ENCODE measurements around the gene SYCP1. TPM values are rescaled to one million over a fixed set of nuclear protein-coding genes. Genes with fewer than 3 reads are reported as not detected.

The SYCP1 gene
- total and polyA plus RNA-seq, 2 of the 8 experiments (the other 6 are each of a cell fraction or from before 2014, with no cell fraction given): 0.11 to 0.26 TPM

- no peak for FAIRE-seq
- DNase-seq (ENCODE audit: low read depth in 1 of 2, low spot score in 2 of 2): peak; percentile 31 to 55
- TF ChIP-seq CREB1 (IDR thresholded peaks at IDR 0.05) (0 out of 2 replicates have a peak, but pooled peaks have one; percentile 15), SP1 (IDR thresholded peaks at IDR 0.05; ENCODE audit: low read depth, low read length) (peak; percentile 11; the same call in 1 of the 2 replicates), RAD21 (IDR thresholded peaks at IDR 0.05 in 1 of 2, conservative IDR thresholded peaks at IDR 0.05 in 1 of 2; ENCODE audit: low read depth in 2 of 2, low read length in 2 of 2) (peak; percentile 16 to 40; a peak in 3 of 4 replicates), FOSL1 (IDR thresholded peaks at IDR 0.05; ENCODE audit: insufficient read depth, low read depth, low read length) (no peak), SP4 (IDR thresholded peaks at IDR 0.05; ENCODE audit: low read length) (no peak), CTCF (IDR thresholded peaks at IDR 0.05; ENCODE audit: control extremely low read depth in 1 of 3, insufficient read depth in 1 of 3, low read depth in 1 of 3, low read length in 3 of 3) (peak; percentile 35 to 68 (median 43)), ASH2L (IDR thresholded peaks at IDR 0.05; ENCODE audit: low read length) (peak; percentile 15), RBBP5 (IDR thresholded peaks at IDR 0.05; ENCODE audit: borderline replicate concordance, low read depth, low read length) (0 out of 2 replicates have a peak, but pooled peaks have one; percentile 48)
Observed at GRCh38 chr1:114892194-114892918, 37.7 kb downstream of the SYCP1 start.

More at GRCh38 chr1:114892194-114892918, 37.7 kb downstream of the SYCP1 start:
- Histone ChIP-seq H3K79me2 (ENCODE audit: control insufficient read depth in 1 of 2, insufficient read depth in 2 of 2, low read length in 2 of 2) (no peaks in the 10 kb centered on the region), H2BK120ac (replicated peaks; ENCODE audit: low read depth, low read length) (no peak overlapping the region), H3K36me3 (ENCODE audit: control insufficient read depth in 2 of 4, insufficient read depth in 4 of 4, low read length in 3 of 4) (no peaks in the 10 kb centered on the region), H3K79me1 (ENCODE audit: low read depth, low read length) (no peaks in the 10 kb centered on the region), H3K23me2 (ENCODE audit: low read depth, low read length) (no peaks in the 10 kb centered on the region), H3K27ac (ENCODE audit: low read depth, low read length) (no peak overlapping the region), H3K18ac (ENCODE audit: extremely low read depth, low read length) (peak overlapping the region; percentile 78), H3K4me2 (ENCODE audit: insufficient read depth in 1 of 2, low read depth in 2 of 2, low read length in 2 of 2) (peak overlapping the region in 1 of 2 experiments; percentile 31; a peak in 3 of 4 replicates), H2BK5ac (ENCODE audit: low read depth, low read length) (no peak overlapping the region; the same call in 1 of the 2 replicates), H3K56ac (replicated peaks; ENCODE audit: insufficient read length, low read depth, low read length) (no peak overlapping the region), H3K27me3 (replicated peaks in 1 of 4; ENCODE audit: control insufficient read depth in 3 of 4, extremely low read depth in 1 of 4, insufficient read depth in 3 of 4, low read length in 3 of 4) (no peaks in the 10 kb centered on the region), H2BK20ac (ENCODE audit: low read length) (0 out of 2 replicates have a peak overlapping the region, but pooled peaks have one; percentile 55), H2AFZ (ENCODE audit: low read length) (peak overlapping the region; percentile 99), H2BK12ac (ENCODE audit: low read depth, low read length) (0 out of 2 replicates have a peak overlapping the region, but pooled peaks have one; percentile 1), H3K14ac (ENCODE audit: insufficient read length) (no peak overlapping the region), H4K20me1 (replicated peaks in 1 of 2; ENCODE audit: control insufficient read depth in 1 of 2, insufficient read depth in 2 of 2, low read length in 2 of 2) (no peaks in the 10 kb centered on the region), H2AK5ac (ENCODE audit: low read depth, low read length) (0 out of 2 replicates have a peak overlapping the region, but pooled peaks have one; percentile 47), H3K9ac (replicated peaks in 1 of 4; ENCODE audit: extremely low read depth in 1 of 4, low read depth in 3 of 4, low read length in 3 of 4) (no peak overlapping the region), H3K4me1 (replicated peaks in 1 of 4; ENCODE audit: control insufficient read depth in 3 of 4, insufficient read depth in 4 of 4, low read length in 3 of 4) (peaks cover 0 to 9% (median 4%) of the 10 kb centered on the region in 4 experiments; a peak in 3 of 7 replicates), H2BK15ac (ENCODE audit: low read length) (peak overlapping the region; percentile 5; the same call in 1 of the 2 replicates), H3K23ac (ENCODE audit: insufficient read length) (no peak overlapping the region), H3K9me3 (ENCODE audit: insufficient read depth in 2 of 2, low read depth in 1 of 2, low read length in 1 of 2) (no peaks in the 10 kb centered on the region), H3K4me3 (ENCODE audit: extremely low read depth in 1 of 4, insufficient read depth in 2 of 4, low read depth in 3 of 4, low read length in 4 of 4) (peak overlapping the region in 1 of 4 experiments; percentile 12; a peak in 1 of 8 replicates), H4K91ac (replicated peaks; ENCODE audit: insufficient read length, low read length) (peak overlapping the region; percentile 5), H4K8ac (ENCODE audit: extremely low read depth, insufficient read depth, low read length) (peak overlapping the region; percentile 36; the same call in 1 of the 2 replicates), H4K5ac (ENCODE audit: insufficient read length, low read depth, low read length) (no peak overlapping the region), H3K4ac (replicated peaks; ENCODE audit: insufficient read length, low read depth, low read length) (peak overlapping the region; percentile 46)
- ChIA-PET CTCF (ENCODE audit: partially characterized antibody) (interaction anchor here (0.6 to 1.7 kb wide), 5 partner anchors 13 to 45 kb away, joined by 3 to 5 read pairs (median 3); no protein-coding TSS in a partner anchor), POLR2A (ENCODE audit: partially characterized antibody) (interaction anchor here (1.0 kb wide), 1 partner anchor 137 kb away, joined by 3 read pairs; no protein-coding TSS in a partner anchor)
- WGBS, 2 experiments (ENCODE audit: extremely low coverage in 1 of 2, insufficient coverage in 1 of 2, insufficient read length in 1 of 2, insufficient replicate concordance in 2 of 2, low coverage in 1 of 2, low lambda C conversion rate in 2 of 2, missing lambda C conversion rate in 1 of 2): 56% methylated on average over 11 of the region's 11 CpGs; no CpG with 5 or more reads in 1 of the 2 experiments
